ENCODE data around the gene ANKRD55. TPM values are rescaled to one million over a fixed set of nuclear protein-coding genes. Genes with fewer than 3 reads are reported as not detected.

ANKRD55 gene
- total RNA-seq (not detected in 2 replicates), polyA plus RNA-seq (0.07 and 0.49 TPM in 2 replicates), polyA minus RNA-seq (1.4 TPM in 1 of 2 replicates, not detected in the other)
- total RNA-seq (2013), result 0.16 TPM

DNA sequence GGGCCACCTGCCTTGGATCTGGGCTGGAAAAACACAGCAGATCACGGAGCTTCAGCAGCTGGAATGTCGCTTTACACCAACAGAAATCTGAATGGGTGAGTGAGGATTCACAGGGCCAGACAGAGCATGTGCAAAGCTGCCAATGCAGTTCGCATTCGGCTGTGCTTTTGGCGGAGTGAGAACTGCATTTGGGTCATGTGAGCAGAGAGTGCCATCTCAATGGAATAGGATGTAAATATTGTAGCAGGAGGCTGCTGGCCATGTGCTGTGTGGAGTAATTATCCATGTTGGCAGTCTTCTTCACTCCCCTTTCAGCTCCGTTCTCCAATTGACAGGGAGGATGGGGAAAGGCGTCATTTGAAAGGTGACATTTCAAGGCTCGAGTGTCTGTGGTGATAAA is at the start of gene ANKRD55:
Gene ANKRD55, minus strand, starts transcription at position 101 of the 400 bp plus-strand sequence. CDS start 417 bp downstream, outside the sequence.
- DNase-seq (no peak), ATAC-seq (ENCODE audit: low read depth) (no peak)
- Histone ChIP-seq H4K20me1 (ENCODE audit: control insufficient read depth, insufficient read depth, low read length, poor library complexity, severe bottlenecking) (no peaks in the 10 kb centered on the region), H3K9ac (ENCODE audit: low read length) (no peak within 1 kb of the TSS), H3K4me3 (ENCODE audit: control extremely low read depth in 1 of 5, extremely low read depth in 1 of 5, insufficient read depth in 1 of 5, low read depth in 2 of 5, low read length in 4 of 5) (no peak within 1 kb of the TSS), H3K4me1 (ENCODE audit: control insufficient read depth in 2 of 2, insufficient read depth in 2 of 2, low read length in 2 of 2) (no peaks in the 10 kb centered on the region), H3K36me3 (replicated peaks in 1 of 2; ENCODE audit: control extremely low read depth in 1 of 2, control insufficient read depth in 1 of 2, extremely low read depth in 1 of 2, insufficient read depth in 2 of 2, low read length in 1 of 2) (no peaks in the 10 kb centered on the region), H3K9me3 (ENCODE audit: control extremely low read depth in 1 of 3, control insufficient read depth in 2 of 3, insufficient read depth in 1 of 3, low read length in 2 of 3) (no peaks in the 10 kb centered on the region), H3K27ac (ENCODE audit: low read length in 2 of 2) (no peak within 1 kb of the TSS), H2AFZ (ENCODE audit: insufficient read depth, low read depth, low read length, poor library complexity, severe bottlenecking) (no peak within 1 kb of the TSS), H3K4me2 (replicated peaks; ENCODE audit: low read depth, low read length, poor library complexity, severe bottlenecking) (no peak within 1 kb of the TSS), H3K27me3 (replicated peaks in 1 of 4; ENCODE audit: control extremely low read depth in 1 of 4, control insufficient read depth in 3 of 4, insufficient read depth in 4 of 4, low read length in 3 of 4) (no peaks in the 10 kb centered on the region), H3K79me2 (ENCODE audit: control insufficient read depth, insufficient read depth, low read length) (no peaks in the 10 kb centered on the region)
- ChIA-PET CTCF (no interaction called here), POLR2A (no interaction called here)
- no peak for TF ChIP-seq EZH2 (IDR thresholded peaks at IDR 0.05; ENCODE audit: borderline replicate concordance, insufficient read depth, low read depth, low read length, poor library complexity, severe bottlenecking)
- TF ChIP-seq, protein P1, sequence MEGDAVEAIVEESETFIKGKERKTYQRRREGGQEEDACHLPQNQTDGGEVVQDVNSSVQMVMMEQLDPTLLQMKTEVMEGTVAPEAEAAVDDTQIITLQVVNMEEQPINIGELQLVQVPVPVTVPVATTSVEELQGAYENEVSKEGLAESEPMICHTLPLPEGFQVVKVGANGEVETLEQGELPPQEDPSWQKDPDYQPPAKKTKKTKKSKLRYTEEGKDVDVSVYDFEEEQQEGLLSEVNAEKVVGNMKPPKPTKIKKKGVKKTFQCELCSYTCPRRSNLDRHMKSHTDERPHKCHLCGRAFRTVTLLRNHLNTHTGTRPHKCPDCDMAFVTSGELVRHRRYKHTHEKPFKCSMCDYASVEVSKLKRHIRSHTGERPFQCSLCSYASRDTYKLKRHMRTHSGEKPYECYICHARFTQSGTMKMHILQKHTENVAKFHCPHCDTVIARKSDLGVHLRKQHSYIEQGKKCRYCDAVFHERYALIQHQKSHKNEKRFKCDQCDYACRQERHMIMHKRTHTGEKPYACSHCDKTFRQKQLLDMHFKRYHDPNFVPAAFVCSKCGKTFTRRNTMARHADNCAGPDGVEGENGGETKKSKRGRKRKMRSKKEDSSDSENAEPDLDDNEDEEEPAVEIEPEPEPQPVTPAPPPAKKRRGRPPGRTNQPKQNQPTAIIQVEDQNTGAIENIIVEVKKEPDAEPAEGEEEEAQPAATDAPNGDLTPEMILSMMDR (IDR thresholded peaks at IDR 0.05), result no peak
- Mint-ChIP-seq H3K27ac (no peak within 1 kb of the TSS), H3K27me3 (peaks cover 28% of the 10 kb centered on the region), H3K4me1 (no peaks in the 10 kb centered on the region), H3K9me3 (ENCODE audit: insufficient read depth) (peaks cover 2% of the 10 kb centered on the region), H3K4me3 (no peak within 1 kb of the TSS)
- 92% methylated on average over 4 of the region's 8 CpGs for WGBS (ENCODE audit: insufficient coverage)
- intact Hi-C loops (cut with micrococcal nuclease), result no loop called here

DNA sequence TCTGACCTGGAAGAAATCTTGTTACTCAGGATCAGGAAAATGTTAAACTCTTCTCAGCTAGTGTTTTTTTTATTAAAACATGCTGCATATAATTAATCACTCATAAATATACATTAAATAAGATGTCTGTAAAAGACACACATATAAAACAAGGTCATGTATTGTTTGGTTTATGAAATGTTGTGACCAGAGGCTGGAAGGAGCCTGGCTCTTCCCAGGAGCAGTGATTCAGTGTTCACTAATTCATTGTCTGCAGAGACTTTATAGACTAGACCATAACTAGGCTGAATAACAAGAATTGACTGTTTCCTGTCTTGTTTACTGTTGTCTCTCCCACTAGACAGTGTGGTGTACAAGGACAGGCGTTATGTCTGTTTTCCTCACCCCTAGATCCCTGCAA is 49.1 kb upstream of the ANKRD55 start:
- no peak for TF ChIP-seq EZH2 (IDR thresholded peaks at IDR 0.05; ENCODE audit: borderline replicate concordance, insufficient read depth, low read depth, low read length, poor library complexity, severe bottlenecking)
- TF ChIP-seq, protein P1 (IDR thresholded peaks at IDR 0.05), result no peak
- H3K27ac ChIP-seq (ENCODE audit: low read length in 2 of 2), result no peak overlapping the region
- DNase-seq (no peak), ATAC-seq (ENCODE audit: low read depth) (no peak)
- no peak overlapping the region for H3K27ac Mint-ChIP-seq
- H3K9me3 ChIP-seq (ENCODE audit: control extremely low read depth in 1 of 3, control insufficient read depth in 2 of 3, insufficient read depth in 1 of 3, low read length in 2 of 3), result no peaks in the 10 kb centered on the region
- H3K4me3 ChIP-seq (ENCODE audit: control extremely low read depth in 1 of 5, extremely low read depth in 1 of 5, insufficient read depth in 1 of 5, low read depth in 2 of 5, low read length in 4 of 5), result no peak overlapping the region
- no peaks in the 10 kb centered on the region for H3K27me3 ChIP-seq (replicated peaks in 1 of 4; ENCODE audit: control extremely low read depth in 1 of 4, control insufficient read depth in 3 of 4, insufficient read depth in 4 of 4, low read length in 3 of 4)
- H3K4me3 Mint-ChIP-seq, result no peak overlapping the region
- ChIA-PET POLR2A (no interaction called here), CTCF (interaction anchor here (0.7 to 1.7 kb wide), 2 partner anchors 11 to 12 kb away, joined by 3 to 7 read pairs; no protein-coding TSS in a partner anchor)
- no peak overlapping the region for H3K9ac ChIP-seq (ENCODE audit: low read length)
- no peaks in the 10 kb centered on the region for H3K27me3 Mint-ChIP-seq
- intact Hi-C loops (cut with micrococcal nuclease), result no loop called here
- WGBS (ENCODE audit: insufficient coverage), result no CpG with 5 or more reads among the region's 1 CpG
- H3K9me3 Mint-ChIP-seq (ENCODE audit: insufficient read depth), result no peaks in the 10 kb centered on the region
- peaks cover 0 to 6% of the 10 kb centered on the region in 2 donors for H3K4me1 ChIP-seq (ENCODE audit: control insufficient read depth in 2 of 2, insufficient read depth in 2 of 2, low read length in 2 of 2)
- H3K4me2 ChIP-seq (replicated peaks; ENCODE audit: low read depth, low read length, poor library complexity, severe bottlenecking), result no peak overlapping the region
- no peaks in the 10 kb centered on the region for H3K36me3 ChIP-seq (replicated peaks in 1 of 2; ENCODE audit: control extremely low read depth in 1 of 2, control insufficient read depth in 1 of 2, extremely low read depth in 1 of 2, insufficient read depth in 2 of 2, low read length in 1 of 2)
- peaks cover 3% of the 10 kb centered on the region for H3K4me1 Mint-ChIP-seq
- no peaks in the 10 kb centered on the region for H4K20me1 ChIP-seq (ENCODE audit: control insufficient read depth, insufficient read depth, low read length, poor library complexity, severe bottlenecking)
- no peak overlapping the region for H2AFZ ChIP-seq (ENCODE audit: insufficient read depth, low read depth, low read length, poor library complexity, severe bottlenecking)
- H3K79me2 ChIP-seq (ENCODE audit: control insufficient read depth, insufficient read depth, low read length), result no peaks in the 10 kb centered on the region

Data from B cell (primary cell).